GM18951 (cell line): ENCODE measurements around the gene CNTNAP2.
"Not testable (repeated sequence)": the region's sequence is repeated elsewhere in the genome, so short reads cannot be mapped to it uniquely, and the experiment has no call there.

Experiments
- POLR2A ChIP-seq: IDR thresholded peaks from 4 replicates; pipeline ENCODE4 v1.6.1; 2011; ENCODE audit warnings: mild to moderate bottlenecking; ENCODE audit not compliant: insufficient read length, insufficient read depth; ENCODE audit errors: extremely low read depth
- in situ Hi-C: fragments of 300-500 bp; cut with MboI; formaldehyde crosslinking; loops from one replicate; pipeline ENCODE4 v1.12.0; 2022; ENCODE audit warnings: low sequenced_read_pairs, mixed read lengths, inconsistent platforms; ENCODE audit not compliant: unreplicated experiment

The CNTNAP2 gene

DNA sequence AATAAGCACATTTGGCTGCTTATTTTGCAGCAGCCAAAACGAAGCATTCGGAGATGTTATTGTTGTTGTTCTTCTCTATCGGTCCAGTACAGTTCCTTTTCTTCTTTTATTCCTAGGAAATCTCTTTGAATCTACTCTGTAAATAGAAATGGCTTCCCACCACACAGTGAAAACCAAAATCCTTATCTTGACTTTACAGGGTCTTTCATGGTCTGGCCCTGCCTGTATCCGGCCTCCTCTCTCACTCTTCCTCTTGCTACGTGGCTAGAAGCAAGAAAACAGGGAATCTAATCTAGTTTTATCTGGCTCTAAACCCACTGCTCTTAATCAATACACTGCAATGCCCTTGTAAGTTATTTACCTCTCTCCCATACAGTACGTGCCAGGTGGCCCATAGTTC, 1547.9 kb downstream of the CNTNAP2 start:
- in situ Hi-C loops = no loop called here
- TF ChIP-seq POLR2A = no peak

DNA sequence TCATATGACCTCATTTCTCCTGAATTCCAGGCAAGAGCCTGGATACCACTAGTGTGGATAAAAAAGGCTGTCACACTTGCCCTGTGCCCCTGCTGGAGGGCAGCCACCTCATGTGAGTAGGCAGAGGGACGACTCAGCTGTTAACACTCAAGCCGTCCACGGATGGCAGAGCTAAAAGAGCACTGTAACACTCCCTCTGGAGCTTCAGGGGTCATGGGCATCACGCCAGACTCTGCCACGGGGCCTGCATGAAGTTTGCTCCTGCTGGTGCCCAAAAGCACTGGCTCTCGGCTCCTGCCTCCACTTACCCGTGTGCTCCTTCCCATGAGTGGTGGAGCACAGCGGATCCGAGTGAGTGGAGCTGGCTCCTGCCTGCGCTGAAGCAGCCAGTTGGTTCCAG, 1554.2 kb downstream of the CNTNAP2 start:
- TF ChIP-seq POLR2A = no peak

GRCh38 chr7:147674705-147675104, 1558.1 kb downstream of the CNTNAP2 start:
- in situ Hi-C loops = no loop called here
- no peak for TF ChIP-seq POLR2A

More for the DNA sequence above, 1554.2 kb downstream of the CNTNAP2 start:
- in situ Hi-C loops = no loop called here

GRCh38 chr7:147678943-147679342, 1562.3 kb downstream of the CNTNAP2 start:
- in situ Hi-C loops = no loop called here
- no peak for TF ChIP-seq POLR2A

DNA sequence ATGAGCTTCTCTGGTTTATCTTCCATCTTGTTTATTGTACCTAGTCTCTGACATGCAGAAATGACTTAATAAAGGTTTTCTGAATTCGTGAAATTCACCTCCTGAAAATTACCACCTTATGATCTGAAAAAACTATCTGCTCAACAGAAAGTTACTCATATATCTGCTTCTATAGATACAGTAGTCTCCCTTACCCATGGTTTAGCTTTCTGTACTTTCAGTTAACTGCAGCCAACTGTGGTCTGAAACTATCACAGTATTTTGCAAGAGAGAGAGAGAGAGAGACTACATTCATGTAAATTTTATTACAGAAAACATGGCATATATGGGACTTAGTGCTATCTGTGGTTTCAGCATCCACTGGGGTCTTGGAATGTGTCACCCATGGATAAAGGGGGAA, 1564.9 kb downstream of the CNTNAP2 start:
- no peak for TF ChIP-seq POLR2A
- in situ Hi-C loops = no loop called here

GRCh38 chr7:147700702-147701101, 1584.1 kb downstream of the CNTNAP2 start:
- TF ChIP-seq POLR2A = no peak
- in situ Hi-C loops = no loop called here

GRCh38 chr7:147707926-147708325, 1591.3 kb downstream of the CNTNAP2 start:
- in situ Hi-C loops = no loop called here
- no peak for TF ChIP-seq POLR2A

- no peak for TF ChIP-seq POLR2A
- in situ Hi-C loops = no loop called here
Measured at GRCh38 chr7:147708871-147709270, 1592.3 kb downstream of the CNTNAP2 start.

DNA sequence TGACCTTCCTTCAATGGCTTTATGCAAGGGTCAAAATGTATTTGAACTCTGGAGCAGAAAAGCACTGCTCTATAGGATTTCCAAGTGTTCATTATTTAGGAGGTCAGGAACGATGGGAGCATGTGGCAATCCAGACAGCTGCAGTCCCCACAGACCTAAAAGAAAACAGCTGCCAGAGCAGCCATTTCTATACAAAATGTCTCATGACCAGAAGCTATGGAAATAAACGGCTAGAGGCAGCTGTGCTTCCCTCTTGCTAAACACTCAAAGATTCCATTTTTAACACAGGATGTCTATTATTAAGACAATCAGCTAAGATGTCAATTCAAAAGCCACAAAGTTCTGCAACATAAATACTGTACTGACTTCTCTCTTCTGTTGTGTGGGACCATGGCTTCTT, 1594.8 kb downstream of the CNTNAP2 start:
- in situ Hi-C loops = no loop called here
- TF ChIP-seq POLR2A = no peak

- in situ Hi-C loops = no loop called here
- no peak for TF ChIP-seq POLR2A
Measured at GRCh38 chr7:147721962-147722830, 1605.6 kb downstream of the CNTNAP2 start.

GRCh38 chr7:147723536-147723935, 1606.9 kb downstream of the CNTNAP2 start:
- TF ChIP-seq POLR2A = no peak
- in situ Hi-C loops = no loop called here

- TF ChIP-seq POLR2A = no peak
- in situ Hi-C loops = no loop called here
Measured at GRCh38 chr7:147731311-147731710, 1614.7 kb downstream of the CNTNAP2 start.

- in situ Hi-C loops = not testable (repeated sequence)
Measured at GRCh38 chr7:147737559-147738214, 1621.1 kb downstream of the CNTNAP2 start.

GRCh38 chr7:147742301-147742700, 1625.7 kb downstream of the CNTNAP2 start:
- in situ Hi-C loops = no loop called here

More at GRCh38 chr7:147742301-147742700, 1625.7 kb downstream of the CNTNAP2 start:
- TF ChIP-seq POLR2A = no peak
